A673 (cell line): ENCODE data around the gene C3orf18.

Experiments used
- CTCF ChIP-seq: fragments of 300-800, 200-600 bp; sonication (generic); conservative IDR thresholded peaks from 2 replicates; pipeline ENCODE4 v1.5.1; 2017; ENCODE audit warnings: low read depth, mild to moderate bottlenecking, antibody characterized with exemption, low read length, moderate library complexity, mixed read lengths
- EZH2 ChIP-seq: fragments of 200-600 bp; sonication (generic); IDR thresholded peaks from 2 replicates; pipeline ENCODE4 v1.6.1; 2017; ENCODE audit warnings: borderline replicate concordance, low read depth, mild to moderate bottlenecking, mixed read lengths, antibody characterized with exemption, low read length; ENCODE audit not compliant: poor library complexity, severe bottlenecking

- TF ChIP-seq CTCF (no peak), EZH2 (no peak)
Measured at GRCh38 chr3:50564321-50564720, 3.2 kb downstream of the C3orf18 start.
